GM12872 (cell line): ENCODE measurements around the gene NXN.

Experiments used
- CTCF ChIP-seq: IDR thresholded peaks from 3 replicates; pipeline ENCODE4 v1.5.1; 2011; ENCODE audit warnings: low read depth, mild to moderate bottlenecking, low read length, moderate library complexity; ENCODE audit not compliant: insufficient read depth

Gene NXN

DNA sequence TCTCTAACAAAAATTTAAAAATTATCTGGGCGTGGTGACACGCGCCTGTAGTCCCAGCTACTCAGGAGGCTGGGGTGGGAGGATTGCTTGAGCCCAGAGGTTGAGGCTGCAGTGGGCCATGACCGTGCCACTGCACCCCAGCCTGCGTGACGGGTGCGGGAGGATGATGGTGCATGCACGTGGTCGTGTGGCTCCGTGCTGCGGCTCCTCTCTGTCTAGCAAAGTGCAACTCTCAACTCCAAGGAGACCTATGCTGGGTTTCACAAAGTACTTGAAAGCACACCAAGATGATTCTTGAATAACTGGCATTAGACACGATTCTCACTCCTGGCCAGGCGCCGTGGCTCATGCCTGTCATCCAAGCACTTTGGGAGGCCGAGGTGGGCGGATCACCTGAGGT, 25.8 kb downstream of the NXN start:
- TF ChIP-seq CTCF, result no peak

- no peak for TF ChIP-seq CTCF
Measured at GRCh38 chr17:951325-952132, 28.0 kb downstream of the NXN start.

DNA sequence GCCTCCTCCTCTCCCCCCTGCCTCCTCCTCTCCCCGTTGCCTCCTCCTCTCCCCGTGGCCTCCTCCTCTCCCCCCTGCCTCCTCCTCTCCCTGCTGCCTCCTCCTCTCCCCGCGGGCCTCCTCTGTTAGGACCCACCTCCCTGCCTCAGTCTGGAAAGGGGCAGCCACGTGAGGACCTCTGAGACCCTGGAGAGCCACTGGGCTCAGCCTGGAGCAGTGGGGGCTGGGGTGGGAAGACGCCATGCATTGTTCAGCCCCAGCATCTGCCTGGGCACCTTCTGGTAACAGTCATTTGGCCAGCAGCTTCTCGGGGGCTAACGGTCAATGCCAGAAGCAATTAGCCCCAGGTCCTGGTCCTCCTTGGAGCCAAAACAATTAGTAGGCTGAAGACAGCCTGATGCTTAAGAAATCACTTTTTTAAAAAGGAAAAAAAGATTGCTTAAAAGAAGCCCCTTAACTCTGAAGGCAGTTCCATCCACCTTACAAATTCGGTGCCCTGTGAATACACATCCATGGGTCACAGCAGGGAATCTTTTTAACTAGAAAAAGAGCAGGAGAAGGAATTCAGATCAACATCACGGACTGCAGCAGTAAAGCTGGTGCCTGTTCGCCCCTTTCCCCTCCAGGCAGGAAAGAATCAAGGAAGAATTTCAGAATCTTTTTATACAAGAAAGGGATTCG, 29.8 kb downstream of the NXN start:
- TF ChIP-seq CTCF, result no peak

DNA sequence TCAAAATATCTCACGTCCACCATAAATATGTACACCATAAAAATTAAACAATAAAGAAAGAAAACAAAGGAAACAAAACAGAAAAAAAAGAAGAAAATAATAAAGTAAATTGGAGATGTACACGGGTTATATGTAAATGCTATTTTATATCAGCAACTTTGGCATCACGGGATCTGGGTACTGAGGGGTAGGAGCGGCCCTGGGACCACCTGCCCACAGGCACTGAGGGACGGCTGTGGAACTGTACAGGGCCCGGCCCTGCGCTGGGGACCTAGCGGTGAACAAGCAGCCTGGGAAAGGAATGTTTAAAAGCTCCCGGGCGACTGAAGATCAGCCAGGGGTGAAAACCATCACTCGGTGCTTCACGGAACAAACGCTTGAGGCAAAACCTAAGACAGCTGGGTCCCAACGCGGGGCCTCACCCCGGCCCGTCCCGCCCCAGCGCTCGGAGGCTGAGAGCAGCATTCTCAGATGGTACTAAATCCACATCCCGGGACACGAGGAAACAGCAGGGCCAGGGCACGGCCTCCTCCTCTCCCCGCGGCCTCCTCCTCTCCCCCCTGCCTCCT, 31.2 kb downstream of the NXN start:
- no peak for TF ChIP-seq CTCF

GRCh38 chr17:946510-947236, 32.9 kb downstream of the NXN start:
- no peak for TF ChIP-seq CTCF

GRCh38 chr17:945672-946071, 33.9 kb downstream of the NXN start:
- TF ChIP-seq CTCF, result no peak

- no peak for TF ChIP-seq CTCF
Measured at GRCh38 chr17:944266-944826, 35.2 kb downstream of the NXN start.
